Liver (tissue), 3 donors: Measurements from ENCODE around the gene SLC16A8.

Experiments used
- ATF3 ChIP-seq: IDR thresholded peaks from 2 replicates; pipeline ENCODE4 v1.6.1; 2016; ENCODE audit warnings: antibody characterized with exemption
- CTCF ChIP-seq: fragments of 150-350 bp; IDR thresholded peaks from 2 replicates; pipeline ENCODE4 v1.5.1; 2017; ENCODE audit warnings: improper control_type of control experiment, low read depth, low read length; ENCODE audit not compliant: missing input control
- EGR1 ChIP-seq, 2 donors: IDR thresholded peaks; 2 replicates each; pipeline ENCODE4 v1.6.1; 2016 to 2018; ENCODE audit warnings: antibody characterized with exemption in 2 of 2, low read depth in 2 of 2
- FOXA2 ChIP-seq: IDR thresholded peaks from 2 replicates; pipeline ENCODE4 v1.6.1; 2016; ENCODE audit warnings: antibody characterized with exemption
- GABPA ChIP-seq, 2 donors: IDR thresholded peaks in 1 of 2; conservative IDR thresholded peaks in 1 of 2; 2 replicates each; pipeline ENCODE4 v1.6.1; 2016; ENCODE audit warnings: antibody characterized with exemption in 2 of 2, mild to moderate bottlenecking in 1 of 2, moderate library complexity in 1 of 2
- JUND ChIP-seq, 2 donors: IDR thresholded peaks; 2 replicates each; pipeline ENCODE4 v1.6.1; 2016; ENCODE audit warnings: antibody characterized with exemption in 2 of 2
- MAX ChIP-seq: IDR thresholded peaks from 2 replicates; pipeline ENCODE4 v1.6.1; 2016; ENCODE audit warnings: antibody characterized with exemption
- RAD21 ChIP-seq, 2 donors: IDR thresholded peaks; 2 replicates each; pipeline ENCODE4 v1.6.1; 2016; ENCODE audit warnings: antibody characterized with exemption in 2 of 2, mild to moderate bottlenecking in 2 of 2
- REST ChIP-seq: IDR thresholded peaks from 2 replicates; pipeline ENCODE4 v1.6.1; 2016; ENCODE audit warnings: antibody characterized with exemption, mild to moderate bottlenecking
- RXRA ChIP-seq, 2 donors: IDR thresholded peaks; 2 replicates each; pipeline ENCODE4 v1.6.1; 2017 to 2018; ENCODE audit warnings: antibody characterized with exemption in 2 of 2, mild to moderate bottlenecking in 1 of 2
- SP1 ChIP-seq: IDR thresholded peaks from 2 replicates; pipeline ENCODE4 v1.6.1; 2018; ENCODE audit warnings: antibody characterized with exemption, mild to moderate bottlenecking
- TAF1 ChIP-seq: conservative IDR thresholded peaks from 2 replicates; pipeline ENCODE4 v1.6.1; 2016; ENCODE audit warnings: antibody characterized with exemption, mild to moderate bottlenecking
- YY1 ChIP-seq: IDR thresholded peaks from 2 replicates; pipeline ENCODE4 v1.6.1; 2016; ENCODE audit warnings: antibody characterized with exemption, mild to moderate bottlenecking
- ZBTB33 ChIP-seq: IDR thresholded peaks from 2 replicates; pipeline ENCODE4 v1.6.1; 2016; ENCODE audit warnings: antibody characterized with exemption
- donor health status: healthy.
- donor health status: healthy.

GRCh38 chr22:38029370-38029769, 54.6 kb downstream of the SLC16A8 start:
- no peak for TF ChIP-seq CTCF
- TF ChIP-seq EGR1 (IDR thresholded peaks at IDR 0.05; ENCODE audit: low read depth in 2 of 2), result no peak
- TF ChIP-seq REST, result no peak
- TF ChIP-seq ZBTB33, result no peak
- TF ChIP-seq YY1, result no peak
- TF ChIP-seq GABPA (IDR thresholded peaks at IDR 0.05 in 1 of 2, conservative IDR thresholded peaks at IDR 0.05 in 1 of 2), result no peak
- no peak for TF ChIP-seq RAD21 (IDR thresholded peaks at IDR 0.05)
- no peak for TF ChIP-seq JUND (IDR thresholded peaks at IDR 0.05)
- TF ChIP-seq TAF1, result no peak
- TF ChIP-seq ATF3, result no peak
- no peak for TF ChIP-seq MAX
- TF ChIP-seq RXRA (IDR thresholded peaks at IDR 0.05), result no peak
- no peak for TF ChIP-seq FOXA2
- TF ChIP-seq SP1, result no peak
